CD4-positive, alpha-beta memory T cell (primary cell): ENCODE results near the gene PTPRB. TPM values are rescaled to one million over a fixed set of nuclear protein-coding genes. Genes with fewer than 3 reads are reported as not detected.

Source experiments
- CTCF ChIA-PET: fragments of 350-600 bp; sonication (Branson Sonifier 250); formaldehyde crosslinking; loops from one replicate; lab custom pipeline; 2021; ENCODE audit warnings: inconsistent platforms; ENCODE audit not compliant: partially characterized antibody; lab: Charles Lee
- POLR2A ChIA-PET: fragments of 350-600 bp; sonication (Branson Sonifier 250); formaldehyde crosslinking; loops from one replicate; lab custom pipeline; 2021; ENCODE audit not compliant: partially characterized antibody; lab: Charles Lee
- DNase-seq, 5 donors: peaks; one replicate each; pipeline versions ENCODE4 v3.0.0 to v3.0.0-alpha.2; 2020 to 2022; ENCODE audit warnings: mixed read lengths in 1 of 5
- H3K27ac ChIP-seq: one replicate; pipeline ENCODE4 v1.7.0; 2013; ENCODE audit warnings: low read depth, low read length
- H3K27me3 ChIP-seq: 2 replicates; pipeline ENCODE4 v1.7.0; 2013; ENCODE audit warnings: mild to moderate bottlenecking, low read length, moderate library complexity; ENCODE audit not compliant: insufficient read depth
- H3K36me3 ChIP-seq: 2 replicates; pipeline ENCODE4 v1.7.0; 2013; ENCODE audit warnings: mild to moderate bottlenecking, low read length, moderate library complexity; ENCODE audit not compliant: insufficient read depth
- H3K4me1 ChIP-seq: 2 replicates; pipeline ENCODE4 v1.7.0; 2013; ENCODE audit warnings: mild to moderate bottlenecking, low read length, moderate library complexity; ENCODE audit not compliant: insufficient read depth
- H3K4me3 ChIP-seq, 2 donors: one replicate each; pipeline ENCODE4 v1.7.0; 2013; ENCODE audit warnings: low read length in 2 of 2, mild to moderate bottlenecking in 1 of 2
- H3K9me3 ChIP-seq, 2 donors: one replicate each; pipeline ENCODE4 v1.7.0; 2013; ENCODE audit warnings: low read length in 2 of 2, control low read depth in 1 of 2; ENCODE audit not compliant: control insufficient read depth in 1 of 2
- H3K27ac Mint-ChIP-seq, 7 donors: one replicate each; pipeline ENCODE4 v1.8.0; 2020 to 2021; ENCODE audit warnings: mixed read lengths in 7 of 7, mild to moderate bottlenecking in 6 of 7, inconsistent platforms in 3 of 7, moderate library complexity in 3 of 7
- H3K27me3 Mint-ChIP-seq, 2 donors: one replicate each; pipeline ENCODE4 v1.8.0; 2020 to 2021; ENCODE audit warnings: mixed read lengths in 2 of 2
- H3K36me3 Mint-ChIP-seq, 2 donors: one replicate each; pipeline ENCODE4 v1.8.0; 2020 to 2021; ENCODE audit warnings: mixed read lengths in 2 of 2, inconsistent platforms in 1 of 2, mild to moderate bottlenecking in 1 of 2
- H3K4me1 Mint-ChIP-seq, 4 donors: one replicate each; pipeline ENCODE4 v1.8.0; 2020 to 2021; ENCODE audit warnings: mixed read lengths in 4 of 4, mild to moderate bottlenecking in 1 of 4
- H3K4me3 Mint-ChIP-seq, 8 donors: one replicate each; pipeline ENCODE4 v1.8.0; 2020 to 2021; ENCODE audit warnings: mixed read lengths in 8 of 8, mild to moderate bottlenecking in 7 of 8, moderate library complexity in 6 of 8, inconsistent platforms in 3 of 8
- H3K9me3 Mint-ChIP-seq, 8 donors: one replicate each; pipeline ENCODE4 v1.8.0; 2020 to 2021; ENCODE audit warnings: mixed read lengths in 8 of 8, mild to moderate bottlenecking in 5 of 8, inconsistent platforms in 3 of 8, moderate library complexity in 1 of 8
- intact Hi-C: fragments of 100-400 bp; cut with micrococcal nuclease; formaldehyde crosslinking; loops from one replicate; pipeline ENCODE4 v1.15.1; 2023
- polyA plus RNA-seq, 2 donors: library from polyadenylated mRNA; unstranded; fragments of 300-500 nt; fragmentation: Illumina TruSeq; gene quantifications; one replicate each; pipeline ENCODE4 v1.2.3, GENCODE V29; 2021
- total RNA-seq, 2 experiments: library from RNA; stranded (reverse); gene quantifications; one replicate each; pipeline ENCODE4 v1.2.3, GENCODE V29; 2021

The PTPRB gene
- total and polyA plus RNA-seq, 4 experiments from 2014 or later, result not detected

- Histone ChIP-seq H3K4me3 (no peak overlapping the region), H3K9me3 (no peaks in the 10 kb centered on the region), H3K4me1 (no peaks in the 10 kb centered on the region), H3K27me3 (no peaks in the 10 kb centered on the region), H3K36me3 (no peaks in the 10 kb centered on the region), H3K27ac (no peak overlapping the region)
- Mint-ChIP-seq H3K4me1 (no peaks in the 10 kb centered on the region), H3K4me3 (no peak overlapping the region), H3K27ac (no peak overlapping the region), H3K9me3 (peaks cover 0 to 1% (median 0%) of the 10 kb centered on the region in 8 donors), H3K27me3 (peaks cover 1 to 6% of the 10 kb centered on the region in 2 donors), H3K36me3 (no peaks in the 10 kb centered on the region)
- no peak for DNase-seq
- ChIA-PET CTCF (no interaction called here), POLR2A (no interaction called here)
- intact Hi-C loops, result no loop called here
Measured at GRCh38 chr12:70543444-70543843, 93.8 kb downstream of the PTPRB start.

GRCh38 chr12:70540996-70541395, 96.2 kb downstream of the PTPRB start:
- H3K9me3 ChIP-seq, result no peaks in the 10 kb centered on the region
- no peak overlapping the region for H3K4me3 Mint-ChIP-seq
- ChIA-PET CTCF (no interaction called here), POLR2A (no interaction called here)
- H3K9me3 Mint-ChIP-seq, result peaks cover 0 to 3% (median 0%) of the 10 kb centered on the region in 8 donors
- H3K4me3 ChIP-seq, result no peak overlapping the region
- H3K36me3 Mint-ChIP-seq, result no peaks in the 10 kb centered on the region
- no peaks in the 10 kb centered on the region for H3K27me3 ChIP-seq
- H3K4me1 Mint-ChIP-seq, result no peaks in the 10 kb centered on the region
- intact Hi-C loops, result no loop called here
- no peaks in the 10 kb centered on the region for H3K36me3 ChIP-seq
- no peak overlapping the region for H3K27ac Mint-ChIP-seq
- peaks cover 1 to 3% of the 10 kb centered on the region in 2 donors for H3K27me3 Mint-ChIP-seq
- no peaks in the 10 kb centered on the region for H3K4me1 ChIP-seq
- DNase-seq, result no peak
- no peak overlapping the region for H3K27ac ChIP-seq

- intact Hi-C loops, result no loop called here
- H3K27ac ChIP-seq, result no peak overlapping the region
- H3K9me3 ChIP-seq, result no peaks in the 10 kb centered on the region
- no peaks in the 10 kb centered on the region for H3K36me3 ChIP-seq
- ChIA-PET POLR2A (no interaction called here), CTCF (no interaction called here)
- H3K4me3 ChIP-seq, result no peak overlapping the region
- no peaks in the 10 kb centered on the region for H3K27me3 ChIP-seq
- Mint-ChIP-seq H3K36me3 (no peaks in the 10 kb centered on the region), H3K4me3 (no peak overlapping the region), H3K9me3 (peaks cover 0 to 3% (median 0%) of the 10 kb centered on the region in 8 donors), H3K27me3 (peaks cover 1 to 2% of the 10 kb centered on the region in 2 donors), H3K4me1 (no peaks in the 10 kb centered on the region), H3K27ac (no peak overlapping the region)
- H3K4me1 ChIP-seq, result no peaks in the 10 kb centered on the region
- DNase-seq, result no peak
Measured at GRCh38 chr12:70536650-70537049, 100.6 kb downstream of the PTPRB start.

GRCh38 chr12:70535896-70536374, 101.3 kb downstream of the PTPRB start:
- intact Hi-C loops, result no loop called here
- Mint-ChIP-seq H3K9me3 (peaks cover 0 to 3% (median 0%) of the 10 kb centered on the region in 8 donors), H3K36me3 (no peaks in the 10 kb centered on the region), H3K4me1 (no peaks in the 10 kb centered on the region), H3K4me3 (no peak overlapping the region), H3K27ac (no peak overlapping the region), H3K27me3 (peaks cover 1 to 2% of the 10 kb centered on the region in 2 donors)
- CTCF ChIA-PET, result no interaction called here
- POLR2A ChIA-PET, result no interaction called here
- Histone ChIP-seq H3K4me1 (no peaks in the 10 kb centered on the region), H3K9me3 (no peaks in the 10 kb centered on the region), H3K27me3 (no peaks in the 10 kb centered on the region), H3K27ac (no peak overlapping the region), H3K36me3 (no peaks in the 10 kb centered on the region), H3K4me3 (no peak overlapping the region)
- DNase-seq, result no peak

GRCh38 chr12:70534466-70534865, 102.8 kb downstream of the PTPRB start:
- Mint-ChIP-seq H3K36me3 (no peaks in the 10 kb centered on the region), H3K4me1 (no peaks in the 10 kb centered on the region), H3K4me3 (no peak overlapping the region), H3K27me3 (peaks cover 1 to 2% of the 10 kb centered on the region in 2 donors), H3K9me3 (peaks cover 0 to 3% (median 0%) of the 10 kb centered on the region in 8 donors), H3K27ac (no peak overlapping the region)
- intact Hi-C loops, result no loop called here
- no peak for DNase-seq
- POLR2A ChIA-PET, result no interaction called here
- H3K27ac ChIP-seq, result no peak overlapping the region
- no peak overlapping the region for H3K4me3 ChIP-seq
- no peaks in the 10 kb centered on the region for H3K9me3 ChIP-seq
- CTCF ChIA-PET, result no interaction called here
- H3K36me3 ChIP-seq, result no peaks in the 10 kb centered on the region
- no peaks in the 10 kb centered on the region for H3K4me1 ChIP-seq
- H3K27me3 ChIP-seq, result no peaks in the 10 kb centered on the region

GRCh38 chr12:70529647-70530046, 107.6 kb downstream of the PTPRB start:
- ChIA-PET CTCF (no interaction called here), POLR2A (no interaction called here)
- intact Hi-C loops, result no loop called here

GRCh38 chr12:70520847-70521246, 116.4 kb downstream of the PTPRB start:
- intact Hi-C loops, result no loop called here
- DNase-seq, result no peak
- Histone ChIP-seq H3K4me3 (no peak overlapping the region), H3K4me1 (no peaks in the 10 kb centered on the region), H3K27ac (no peak overlapping the region), H3K9me3 (no peaks in the 10 kb centered on the region), H3K27me3 (no peaks in the 10 kb centered on the region), H3K36me3 (no peaks in the 10 kb centered on the region)
- H3K4me1 Mint-ChIP-seq, result no peaks in the 10 kb centered on the region
- H3K27ac Mint-ChIP-seq, result no peak overlapping the region
- ChIA-PET CTCF (no interaction called here), POLR2A (no interaction called here)
- H3K4me3 Mint-ChIP-seq, result no peak overlapping the region
- H3K36me3 Mint-ChIP-seq, result no peaks in the 10 kb centered on the region
- peaks cover 0 to 3% (median 0%) of the 10 kb centered on the region in 8 donors for H3K9me3 Mint-ChIP-seq
- H3K27me3 Mint-ChIP-seq, result peaks cover 0 to 2% of the 10 kb centered on the region in 2 donors

More at GRCh38 chr12:70529647-70530046, 107.6 kb downstream of the PTPRB start:
- no peak overlapping the region for H3K4me3 Mint-ChIP-seq
- no peaks in the 10 kb centered on the region for H3K36me3 ChIP-seq
- peaks cover 0 to 2% of the 10 kb centered on the region in 2 donors for H3K27me3 Mint-ChIP-seq
- H3K27ac ChIP-seq, result no peak overlapping the region
- H3K27me3 ChIP-seq, result no peaks in the 10 kb centered on the region
- H3K27ac Mint-ChIP-seq, result no peak overlapping the region
- no peaks in the 10 kb centered on the region for H3K36me3 Mint-ChIP-seq
- no peaks in the 10 kb centered on the region for H3K4me1 ChIP-seq
- no peaks in the 10 kb centered on the region for H3K9me3 ChIP-seq
- DNase-seq, result no peak
- H3K4me3 ChIP-seq, result no peak overlapping the region
- H3K9me3 Mint-ChIP-seq, result peaks cover 0 to 3% (median 0%) of the 10 kb centered on the region in 8 donors
- no peaks in the 10 kb centered on the region for H3K4me1 Mint-ChIP-seq
